Measurements from ENCODE around the gene EZH2.

- no peak for TF ChIP-seq CTCF (conservative IDR thresholded peaks at IDR 0.05; ENCODE audit: low read depth, low read length)
- TF ChIP-seq EZH2 (IDR thresholded peaks at IDR 0.05; ENCODE audit: low read length, unreplicated experiment) = no peak
Measured at GRCh38 chr7:148830897-148831692, 53.0 kb downstream of the EZH2 start.

All from PC-3 (cell line).